Measurements from ENCODE around the gene CDK19.

- TF ChIP-seq POLR2A (IDR thresholded peaks at IDR 0.05; ENCODE audit: low read length): no peak
- no peak for TF ChIP-seq GATA1 (IDR thresholded peaks at IDR 0.05; ENCODE audit: low read depth, low read length)
Observed at GRCh38 chr6:110761371-110761770, 53.9 kb downstream of the CDK19 start.

Measured in erythroblast (primary cell).